ENCODE results near the gene BRCC3. TPM values are rescaled to one million over a fixed set of nuclear protein-coding genes. Genes with fewer than 3 reads are reported as not detected.

The BRCC3 gene
- total and polyA plus RNA-seq, 12 donors: 7.8 to 43.0 (median 18.0) TPM

- Histone ChIP-seq H3K4me3 (no peak overlapping the region), H3K27ac (no peak overlapping the region), H3K36me3 (replicated peaks in 1 of 2) (no peaks in the 10 kb centered on the region), H3K4me1 (replicated peaks in 1 of 2) (no peaks in the 10 kb centered on the region), H3K9me3 (replicated peaks in 1 of 3) (no peaks in the 10 kb centered on the region), H3K27me3 (no peaks in the 10 kb centered on the region)
- 72 to 100% (median 86%) methylated on average over 2 to 3 of the region's 3 CpGs for WGBS, 4 donors
- TF ChIP-seq, protein P1, sequence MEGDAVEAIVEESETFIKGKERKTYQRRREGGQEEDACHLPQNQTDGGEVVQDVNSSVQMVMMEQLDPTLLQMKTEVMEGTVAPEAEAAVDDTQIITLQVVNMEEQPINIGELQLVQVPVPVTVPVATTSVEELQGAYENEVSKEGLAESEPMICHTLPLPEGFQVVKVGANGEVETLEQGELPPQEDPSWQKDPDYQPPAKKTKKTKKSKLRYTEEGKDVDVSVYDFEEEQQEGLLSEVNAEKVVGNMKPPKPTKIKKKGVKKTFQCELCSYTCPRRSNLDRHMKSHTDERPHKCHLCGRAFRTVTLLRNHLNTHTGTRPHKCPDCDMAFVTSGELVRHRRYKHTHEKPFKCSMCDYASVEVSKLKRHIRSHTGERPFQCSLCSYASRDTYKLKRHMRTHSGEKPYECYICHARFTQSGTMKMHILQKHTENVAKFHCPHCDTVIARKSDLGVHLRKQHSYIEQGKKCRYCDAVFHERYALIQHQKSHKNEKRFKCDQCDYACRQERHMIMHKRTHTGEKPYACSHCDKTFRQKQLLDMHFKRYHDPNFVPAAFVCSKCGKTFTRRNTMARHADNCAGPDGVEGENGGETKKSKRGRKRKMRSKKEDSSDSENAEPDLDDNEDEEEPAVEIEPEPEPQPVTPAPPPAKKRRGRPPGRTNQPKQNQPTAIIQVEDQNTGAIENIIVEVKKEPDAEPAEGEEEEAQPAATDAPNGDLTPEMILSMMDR (IDR thresholded peaks at IDR 0.05): no peak
- TF ChIP-seq POLR2A (IDR thresholded peaks at IDR 0.05): no peak
- intact Hi-C loops (cut with DNase I): no loop called here
- DNase-seq: no peak
These were observed 40.9 kb downstream of the BRCC3 start for GRCh38 chrX:155112171-155112570.

- WGBS, 4 donors: 79 to 97% (median 89%) methylated on average over 4 of the region's 4 CpGs
- no peaks in the 10 kb centered on the region for H3K36me3 ChIP-seq (replicated peaks in 1 of 2)
- no peaks in the 10 kb centered on the region for H3K4me1 ChIP-seq (replicated peaks in 1 of 2)
- H3K9me3 ChIP-seq (replicated peaks in 1 of 3): no peaks in the 10 kb centered on the region
- TF ChIP-seq, protein P1 (IDR thresholded peaks at IDR 0.05): no peak
- TF ChIP-seq POLR2A (IDR thresholded peaks at IDR 0.05): no peak
- intact Hi-C loops (cut with DNase I): no loop called here
- DNase-seq: no peak
- no peak overlapping the region for H3K27ac ChIP-seq
- no peak overlapping the region for H3K4me3 ChIP-seq
- H3K27me3 ChIP-seq: no peaks in the 10 kb centered on the region
These were observed 41.8 kb downstream of the BRCC3 start for GRCh38 chrX:155113097-155113496.

- H3K9me3 ChIP-seq (replicated peaks in 1 of 3): no peaks in the 10 kb centered on the region
- H3K36me3 ChIP-seq (replicated peaks in 1 of 2): no peaks in the 10 kb centered on the region
- H3K4me1 ChIP-seq (replicated peaks in 1 of 2): no peaks in the 10 kb centered on the region
- no peak overlapping the region for H3K27ac ChIP-seq
- no peak for DNase-seq
- TF ChIP-seq POLR2A (IDR thresholded peaks at IDR 0.05): no peak
- TF ChIP-seq, protein P1 (IDR thresholded peaks at IDR 0.05): no peak
- no peaks in the 10 kb centered on the region for H3K27me3 ChIP-seq
- H3K4me3 ChIP-seq: no peak overlapping the region
- WGBS, 4 donors: 70 to 100% (median 87%) methylated on average over 1 of the region's 1 CpG
- intact Hi-C loops (cut with DNase I): no loop called here
These were observed 44.0 kb downstream of the BRCC3 start for GRCh38 chrX:155115174-155115819.

DNA sequence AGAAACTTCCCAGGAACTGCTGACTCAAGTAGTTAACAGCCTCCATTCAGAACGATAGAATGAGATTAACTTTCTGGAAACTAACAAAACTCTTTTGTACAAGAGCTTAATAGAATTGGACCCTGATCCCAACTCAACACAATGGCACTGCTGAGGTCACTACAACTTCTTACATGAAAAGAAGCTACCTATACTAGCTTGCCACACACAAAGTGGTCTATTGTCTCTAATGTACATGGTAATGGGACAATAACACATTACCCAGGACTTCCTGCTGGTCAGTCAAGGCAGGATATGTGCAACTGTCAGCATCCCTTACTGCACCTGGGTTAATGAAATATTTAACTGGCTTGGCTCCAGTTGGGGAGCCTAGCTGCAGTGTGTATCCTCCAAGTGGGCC lies 56.2 kb downstream of the BRCC3 start:
- no peak for DNase-seq
- TF ChIP-seq, protein P1 (IDR thresholded peaks at IDR 0.05): no peak
- TF ChIP-seq POLR2A (IDR thresholded peaks at IDR 0.05): no peak
- Histone ChIP-seq H3K4me1 (replicated peaks in 1 of 2) (no peaks in the 10 kb centered on the region), H3K4me3 (no peak overlapping the region), H3K36me3 (replicated peaks in 1 of 2) (no peaks in the 10 kb centered on the region), H3K27me3 (no peaks in the 10 kb centered on the region), H3K27ac (no peak overlapping the region), H3K9me3 (replicated peaks in 1 of 3) (no peaks in the 10 kb centered on the region)
- intact Hi-C loops (cut with DNase I): no loop called here
- 58 to 100% (median 68%) methylated on average over 1 of the region's 1 CpG; no CpG with 5 or more reads in 1 of the 4 donors for WGBS, 4 donors
